Urothelium cell line (cell line): Measurements from ENCODE around the gene MTM1.

Experiments used
- DNase-seq: peaks from one replicate; pipeline ENCODE4 v3.0.0; 2011; ENCODE audit warnings: low spot score, mixed read lengths
- FAIRE-seq: peaks from 2 replicates; lab custom pipeline; 2011; peaks lifted over from hg19 to GRCh38; lab: Jason Lieb, UNC

Gene MTM1

DNA sequence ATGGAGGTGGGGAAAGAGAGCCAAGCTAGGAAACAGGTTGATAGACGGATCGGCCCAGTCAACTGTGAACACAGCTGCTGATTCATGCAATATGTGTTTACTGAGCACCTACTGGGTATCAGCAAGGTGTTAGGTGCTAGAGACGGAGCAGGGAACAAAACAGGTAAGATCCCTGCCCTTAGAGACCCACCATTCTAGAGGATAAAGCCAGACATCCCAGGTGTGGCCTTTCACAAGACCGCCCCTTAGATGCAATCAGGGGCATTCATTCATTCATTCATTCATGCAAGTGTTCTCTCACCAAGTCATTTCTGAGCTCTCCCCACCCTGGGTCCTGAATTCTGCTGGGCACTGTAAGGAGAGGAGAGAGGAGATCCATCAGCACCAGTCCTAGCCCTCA, 20.2 kb upstream of the MTM1 start:
- no peak for DNase-seq
- FAIRE-seq: no peak

GRCh38 chrX:150548684-150549083, 19.7 kb upstream of the MTM1 start:
- FAIRE-seq: no peak
- no peak for DNase-seq

GRCh38 chrX:150551963-150552362, 16.5 kb upstream of the MTM1 start:
- DNase-seq: no peak
- no peak for FAIRE-seq

DNA sequence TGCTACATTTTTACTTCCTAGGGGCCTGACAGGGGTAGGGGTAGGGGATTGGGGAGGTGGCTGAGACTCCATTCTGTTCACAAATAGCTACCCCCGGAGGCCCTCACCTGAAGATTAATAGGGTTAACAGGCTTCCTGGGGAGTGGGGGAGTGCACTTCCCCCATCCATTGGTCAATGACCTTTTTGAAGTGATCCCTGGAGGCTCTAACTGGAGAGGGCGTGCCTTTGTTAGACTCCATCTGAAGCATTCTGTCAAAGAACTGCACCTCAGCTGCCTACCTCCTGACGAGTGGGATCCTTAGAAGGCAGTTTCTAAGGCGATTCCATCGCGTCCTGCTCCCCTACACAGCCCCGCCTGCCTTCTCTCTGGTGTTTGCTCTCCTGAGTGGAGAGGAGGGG, 10.0 kb upstream of the MTM1 start:
- FAIRE-seq (no peak), DNase-seq (no peak)

GRCh38 chrX:150564838-150565237, 3.6 kb upstream of the MTM1 start:
- no peak for FAIRE-seq

DNA sequence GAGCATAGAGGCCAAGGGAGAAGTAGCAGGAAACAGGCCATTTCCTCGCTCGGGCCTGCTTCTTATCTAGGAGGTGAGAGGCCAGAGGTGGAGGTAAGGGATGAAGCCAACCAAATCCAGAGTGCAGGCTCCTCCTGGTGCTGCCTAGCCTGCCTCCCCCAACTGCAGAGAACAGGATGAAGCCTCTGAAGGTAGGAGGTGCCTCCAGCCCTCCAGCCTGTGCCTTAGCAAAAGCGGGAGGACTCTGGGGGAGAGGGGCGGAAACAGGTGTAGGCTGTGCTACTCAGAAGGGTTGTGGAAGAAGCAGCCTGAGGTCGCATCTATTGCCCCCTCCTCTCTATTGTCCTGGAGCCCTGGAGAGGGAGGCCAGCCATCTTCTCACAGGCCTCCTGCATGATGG, 2.9 kb upstream of the MTM1 start:
- FAIRE-seq: no peak
- no peak for DNase-seq

More at GRCh38 chrX:150564838-150565237, 3.6 kb upstream of the MTM1 start:
- no peak for DNase-seq

DNA sequence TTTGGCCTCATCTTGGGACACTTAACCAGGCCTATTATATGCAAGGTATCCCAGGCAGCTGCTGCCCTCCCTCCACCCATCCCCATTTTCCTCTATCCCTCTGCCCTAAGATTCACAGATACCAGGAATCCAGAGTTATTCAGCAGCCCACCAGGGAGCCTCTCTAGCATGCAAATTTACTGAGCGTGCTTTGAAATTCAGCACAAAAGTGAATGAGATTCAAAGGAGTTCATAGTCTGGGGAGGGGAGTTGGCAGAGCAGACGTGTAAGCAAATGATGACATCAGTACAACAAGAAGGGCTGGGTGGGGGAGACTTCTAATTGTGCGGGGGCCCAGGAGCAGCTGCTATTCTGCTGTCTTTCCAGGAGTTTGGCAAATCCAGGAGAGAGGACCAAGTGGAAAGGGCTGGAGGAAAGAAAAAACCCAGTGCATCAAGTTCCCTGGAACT, 1.7 kb upstream of the MTM1 start:
- FAIRE-seq (no peak), DNase-seq (no peak)

DNA sequence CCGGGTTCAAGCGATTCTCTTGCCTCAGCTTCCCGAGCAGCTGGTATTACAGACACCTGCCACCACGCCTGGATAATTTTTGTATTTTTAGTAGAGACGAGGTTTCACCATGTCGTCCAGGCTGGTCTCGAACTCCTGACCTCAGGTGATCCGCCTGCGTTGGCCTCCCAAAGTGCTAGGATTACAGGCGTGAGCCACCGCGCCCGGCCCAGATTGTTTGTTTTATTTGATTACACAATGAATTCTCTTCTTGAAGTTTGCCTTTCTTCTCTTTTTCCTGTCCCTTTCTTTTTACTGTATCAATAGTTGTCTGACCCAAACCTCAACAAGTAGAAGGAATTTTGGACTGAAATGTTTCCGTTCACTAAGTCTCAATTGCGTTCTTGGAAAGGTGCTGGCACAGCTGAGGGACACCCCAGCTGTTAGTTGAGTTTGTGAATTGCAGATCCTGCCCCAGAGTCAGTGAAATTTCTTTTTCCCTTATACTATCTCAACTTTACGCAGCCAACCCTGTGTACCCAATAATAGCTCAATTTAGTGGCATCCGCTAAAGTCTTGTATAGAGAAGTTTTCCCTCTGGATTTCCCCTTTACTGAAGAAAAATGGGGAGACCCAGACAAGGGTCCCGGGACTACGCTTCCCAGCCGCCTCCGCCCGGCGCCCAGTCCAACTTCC, 639 bp upstream of the MTM1 start:
- DNase-seq (no peak), FAIRE-seq (no peak)

DNA sequence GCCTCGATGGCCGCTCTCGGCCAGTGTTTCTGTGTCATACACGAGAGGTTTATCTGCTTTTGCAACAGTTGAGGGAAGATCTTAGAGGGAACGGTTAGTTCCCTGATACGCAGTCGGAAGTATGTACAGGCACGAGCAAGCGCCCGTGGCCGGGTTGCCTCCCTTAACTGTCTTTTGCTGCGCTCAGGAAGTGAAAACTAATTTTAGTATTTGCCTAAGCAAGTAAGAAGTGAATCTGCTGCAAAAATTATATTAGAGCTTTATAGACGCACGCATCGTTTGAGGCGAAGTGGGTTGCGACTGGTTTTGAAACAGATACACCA, 695 bp downstream of the MTM1 start:
- DNase-seq (no peak), FAIRE-seq (no peak)

- DNase-seq (no peak), FAIRE-seq (no peak)
These were observed 2.1 kb downstream of the MTM1 start for GRCh38 chrX:150570512-150570911.

- no peak for FAIRE-seq
- DNase-seq: no peak
These were observed 3.8 kb downstream of the MTM1 start for GRCh38 chrX:150572206-150572605.

DNA sequence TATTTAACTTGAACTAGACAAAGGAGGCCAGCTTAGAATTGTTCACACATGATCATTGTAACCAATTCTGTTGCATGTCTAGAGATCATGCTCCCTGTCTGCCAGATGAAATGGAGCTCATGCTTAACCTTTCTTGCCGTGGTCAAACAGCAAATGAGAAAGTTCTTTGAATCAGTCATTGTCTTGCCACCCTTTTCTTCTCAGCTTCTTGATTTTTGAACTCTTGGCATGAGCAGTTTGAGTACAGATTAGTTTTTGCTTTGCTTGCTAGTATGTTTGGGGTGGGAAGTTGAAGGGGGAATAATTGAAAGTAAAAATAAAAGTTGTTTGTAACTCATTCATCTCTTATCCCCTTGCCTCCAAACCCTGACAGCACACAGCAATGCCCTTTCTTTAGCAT, 4.7 kb downstream of the MTM1 start:
- FAIRE-seq (no peak), DNase-seq (no peak)

DNA sequence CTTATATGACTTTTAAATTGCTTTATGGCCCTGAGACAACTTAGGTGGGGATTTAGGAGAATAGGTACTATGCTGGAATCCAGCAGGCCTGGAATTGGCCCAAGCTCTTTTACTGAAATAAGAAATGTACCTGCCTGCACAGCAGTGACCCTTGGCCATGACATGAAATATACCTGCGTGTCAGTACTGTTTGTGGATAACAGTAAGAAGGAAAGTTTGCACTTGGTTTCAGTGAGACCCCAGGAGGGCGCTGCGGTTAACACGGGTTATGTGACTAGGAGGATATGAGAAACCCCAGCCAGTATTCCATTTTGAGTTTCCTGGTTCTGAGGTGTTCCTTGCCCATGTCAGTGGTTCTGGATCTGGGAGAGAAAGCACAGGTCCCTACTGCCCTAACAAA, 5.3 kb downstream of the MTM1 start:
- FAIRE-seq (no peak), DNase-seq (no peak)

- no peak for DNase-seq
- FAIRE-seq: no peak
These were observed 6.4 kb downstream of the MTM1 start for GRCh38 chrX:150574559-150575418.

DNA sequence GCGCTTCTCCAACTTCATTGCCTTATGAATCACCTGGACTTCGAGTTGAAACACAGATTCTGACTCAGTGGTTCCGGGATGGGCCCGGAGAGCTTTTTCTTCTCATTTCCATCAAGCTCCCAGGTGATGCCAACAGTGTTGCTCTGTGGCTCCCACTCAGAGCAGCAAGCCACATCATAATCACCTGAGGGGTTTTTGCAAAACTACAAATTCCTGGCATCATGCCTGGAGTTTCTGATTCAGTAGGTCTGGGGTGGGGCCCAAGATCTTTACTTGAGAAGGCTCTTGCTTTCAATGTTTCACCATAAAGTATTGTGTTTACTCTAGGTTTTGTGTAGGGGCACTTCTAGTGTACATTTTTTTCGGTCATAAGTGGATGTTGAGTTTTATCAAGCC, 7.0 kb downstream of the MTM1 start:
- FAIRE-seq (no peak), DNase-seq (peak; percentile 5)

DNA sequence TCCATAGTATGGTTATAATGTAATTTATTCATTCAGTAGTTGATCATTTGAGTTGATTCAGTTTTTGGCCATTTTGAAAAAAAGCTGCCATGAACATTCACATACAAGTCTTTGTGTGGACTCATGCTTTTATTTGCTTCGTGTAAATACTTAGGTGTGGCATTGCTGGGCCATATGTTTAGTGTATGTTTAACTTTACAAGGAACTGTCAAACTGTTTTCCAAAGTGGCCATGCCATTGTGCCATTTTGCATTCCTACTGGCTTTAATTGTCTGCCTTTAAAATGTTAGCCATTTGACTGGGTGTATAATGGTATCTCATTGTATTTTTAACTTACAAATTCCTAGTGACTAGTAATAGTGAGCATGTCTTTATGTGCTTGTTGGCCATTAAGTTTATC, 8.8 kb downstream of the MTM1 start:
- no peak for FAIRE-seq
- no peak for DNase-seq

- FAIRE-seq: no peak
- peak; percentile 3 for DNase-seq
These were observed 12.8 kb downstream of the MTM1 start for GRCh38 chrX:150581093-150581775.

DNA sequence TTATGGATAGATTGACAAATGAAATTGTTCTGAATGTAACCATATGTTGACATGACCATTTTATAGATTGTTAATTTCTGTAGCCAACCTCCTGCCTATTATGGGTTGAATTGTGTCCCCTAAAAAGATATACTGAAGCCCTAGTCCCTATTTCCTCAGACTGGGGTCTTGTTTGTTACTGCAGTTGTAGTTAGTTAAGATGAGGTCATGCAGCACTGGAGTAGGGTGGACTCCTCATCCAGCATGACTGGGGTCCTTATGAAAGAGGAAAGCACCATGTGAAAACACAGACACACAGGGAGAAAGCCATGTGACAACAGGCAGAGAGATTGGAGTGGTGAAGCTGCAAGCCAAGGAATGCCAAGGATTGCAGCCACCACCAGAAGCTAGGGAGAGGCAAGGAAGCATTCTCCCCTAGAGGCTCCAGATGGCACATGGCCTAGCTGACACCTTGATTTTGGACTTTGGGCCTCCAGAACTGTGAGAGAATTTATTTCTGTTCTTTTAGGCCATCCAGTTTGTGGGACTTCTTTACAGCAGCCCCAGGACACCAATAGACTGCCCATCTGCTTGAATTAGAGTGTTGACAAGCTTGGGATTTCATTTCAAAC, 14.0 kb downstream of the MTM1 start:
- FAIRE-seq (no peak), DNase-seq (no peak)

GRCh38 chrX:150587585-150588503, 19.4 kb downstream of the MTM1 start:
- no peak for FAIRE-seq
- peak; percentile 6 for DNase-seq

GRCh38 chrX:150594584-150594983, 26.2 kb downstream of the MTM1 start:
- FAIRE-seq (no peak), DNase-seq (no peak)
